H4 (cell line): ENCODE measurements around the gene BAIAP2L1. TPM values are rescaled to one million over a fixed set of nuclear protein-coding genes. Genes with fewer than 3 reads are reported as not detected.
"Not testable (repeated sequence)": the region's sequence is repeated elsewhere in the genome, so short reads cannot be mapped to it uniquely, and the experiment has no call there.

ENCODE experiments used
- DNase-seq: peaks from one replicate; pipeline ENCODE4 v3.0.0-alpha.2; 2015; ENCODE audit warnings: low spot score
- total RNA-seq: library from RNA; depleted of rRNA; stranded (reverse); fragments of >200 nt; shearing (Covaris generic); gene quantifications from 2 replicates; pipeline ENCODE4 v1.2.3, GENCODE V29; 2014; rRNA removed

BAIAP2L1 gene, protein sequence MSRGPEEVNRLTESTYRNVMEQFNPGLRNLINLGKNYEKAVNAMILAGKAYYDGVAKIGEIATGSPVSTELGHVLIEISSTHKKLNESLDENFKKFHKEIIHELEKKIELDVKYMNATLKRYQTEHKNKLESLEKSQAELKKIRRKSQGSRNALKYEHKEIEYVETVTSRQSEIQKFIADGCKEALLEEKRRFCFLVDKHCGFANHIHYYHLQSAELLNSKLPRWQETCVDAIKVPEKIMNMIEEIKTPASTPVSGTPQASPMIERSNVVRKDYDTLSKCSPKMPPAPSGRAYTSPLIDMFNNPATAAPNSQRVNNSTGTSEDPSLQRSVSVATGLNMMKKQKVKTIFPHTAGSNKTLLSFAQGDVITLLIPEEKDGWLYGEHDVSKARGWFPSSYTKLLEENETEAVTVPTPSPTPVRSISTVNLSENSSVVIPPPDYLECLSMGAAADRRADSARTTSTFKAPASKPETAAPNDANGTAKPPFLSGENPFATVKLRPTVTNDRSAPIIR
- 22.5 and 23.8 TPM in 2 replicates for total RNA-seq

DNA sequence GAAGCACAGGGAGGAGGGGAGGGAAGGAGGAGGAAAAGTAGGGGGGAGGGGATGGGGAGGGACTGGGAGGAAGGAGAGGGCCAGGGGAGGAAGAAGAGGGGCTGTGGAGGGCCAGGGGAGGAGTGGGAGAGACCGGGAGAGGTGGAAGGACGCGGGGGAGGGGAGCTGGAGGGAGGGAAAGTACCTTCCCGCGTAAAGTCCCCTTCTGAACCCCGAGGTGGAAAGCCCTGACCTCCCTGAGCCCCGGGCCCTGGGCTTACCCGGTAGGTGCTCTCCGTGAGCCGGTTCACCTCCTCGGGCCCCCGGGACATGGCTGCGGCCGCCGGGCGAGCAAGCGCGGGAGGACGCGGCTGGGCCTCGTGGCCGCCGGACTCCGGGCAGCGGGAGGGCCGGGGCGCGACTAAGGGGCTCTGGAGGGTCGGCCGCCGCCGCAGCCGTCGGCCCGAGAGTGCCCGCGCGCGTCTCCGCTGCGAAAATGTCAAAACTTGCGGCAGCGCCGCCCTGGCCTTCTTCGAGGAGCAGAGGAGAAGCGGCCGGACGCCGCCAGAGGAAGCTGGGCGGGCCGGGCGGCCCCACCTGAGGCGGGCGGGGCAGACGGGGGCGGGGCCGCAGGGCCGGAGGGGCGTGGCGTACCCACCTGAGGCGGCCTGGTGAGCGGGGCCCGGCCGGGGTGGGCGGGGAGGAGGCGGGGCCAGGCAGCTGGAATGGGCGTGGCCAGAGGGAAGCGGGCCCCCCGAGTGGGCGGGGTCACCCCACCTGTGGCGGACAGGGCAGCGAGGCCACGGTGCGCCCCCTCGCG is at the start of gene BAIAP2L1:
TSS of gene BAIAP2L1 (minus strand) at position 549 of the 799 bp plus-strand sequence. CDS start at position 311, 238 bp downstream.
- peak; percentile 84 for DNase-seq

DNA sequence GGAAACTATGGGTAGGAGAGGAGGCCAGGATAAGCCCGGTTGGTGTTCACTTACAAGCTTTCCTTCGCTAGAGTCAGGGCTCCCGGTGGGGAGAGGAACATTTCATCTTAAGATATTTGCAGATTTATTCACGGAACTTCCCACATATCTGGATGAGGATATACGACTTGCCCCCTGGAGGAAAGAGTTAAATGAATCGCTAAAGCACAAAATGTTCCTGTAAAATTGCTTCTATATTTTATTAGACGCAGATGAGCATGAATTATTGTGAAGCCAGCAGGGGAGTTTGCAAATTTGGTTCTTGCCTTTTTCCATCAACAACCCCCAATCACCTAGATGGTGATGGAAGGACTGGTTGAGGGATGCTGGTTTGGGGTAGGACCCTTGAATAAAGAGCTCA is 47.9 kb upstream of the BAIAP2L1 start:
- DNase-seq: no peak

DNA sequence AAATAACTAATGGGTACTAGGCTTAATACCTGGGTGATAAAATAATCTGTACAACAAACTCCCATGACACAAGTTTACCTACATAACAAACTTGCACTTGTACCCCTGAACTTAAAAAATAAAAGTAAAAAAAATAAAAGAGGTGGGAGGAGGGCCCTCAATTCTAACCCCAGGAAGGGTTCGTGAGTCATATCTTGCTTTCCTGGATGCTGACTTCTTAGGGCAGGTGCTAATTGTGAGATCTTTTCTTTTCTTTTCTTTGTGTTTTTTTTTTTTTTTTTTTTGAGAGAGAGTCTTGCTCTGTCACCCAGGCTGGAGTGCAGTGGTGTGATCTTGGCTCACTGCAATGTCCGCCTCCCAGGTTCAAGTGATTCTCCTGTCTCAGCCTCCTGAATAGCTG is 40.1 kb upstream of the BAIAP2L1 start:
- not testable (repeated sequence) for DNase-seq

DNA sequence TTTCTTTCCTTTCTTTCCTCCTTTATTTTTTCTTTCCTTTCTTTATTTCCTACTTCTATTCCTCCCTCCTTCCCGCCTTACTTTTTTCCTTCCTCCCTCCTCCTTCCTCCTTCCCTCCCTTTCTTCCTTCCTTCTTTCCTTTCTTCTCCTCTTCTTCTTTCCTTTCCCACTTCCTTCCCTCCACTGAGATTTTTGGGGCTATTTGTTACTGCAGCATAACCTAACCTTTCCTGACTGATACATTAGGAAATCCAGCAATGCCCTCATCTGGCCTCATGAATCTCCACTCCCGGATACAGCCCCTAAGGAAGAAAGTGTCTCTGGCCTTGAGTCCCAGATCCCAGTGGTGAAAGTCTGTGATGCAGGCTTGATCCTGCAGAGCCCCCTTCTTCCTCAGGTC is 38.6 kb upstream of the BAIAP2L1 start:
- no peak for DNase-seq

DNA sequence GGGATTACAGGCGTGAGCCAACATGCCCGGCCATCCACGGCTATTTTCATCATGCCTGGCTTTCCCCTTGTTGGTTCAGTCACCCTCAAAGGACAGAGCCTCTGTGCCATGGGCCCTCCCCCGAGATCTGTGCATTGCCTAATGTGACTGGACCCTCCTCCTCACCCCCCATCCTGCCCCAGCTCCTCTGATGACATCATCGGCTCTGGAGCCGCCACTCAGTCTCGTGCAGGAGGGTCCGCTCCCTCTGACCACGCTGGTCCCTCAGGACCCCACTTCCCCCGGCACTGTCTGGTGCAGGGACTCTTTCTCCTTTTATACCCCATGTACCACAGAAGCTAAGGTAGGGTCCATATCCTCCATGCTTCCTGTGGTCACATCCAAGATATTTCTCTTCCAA is 33.2 kb upstream of the BAIAP2L1 start:
- no peak for DNase-seq

DNA sequence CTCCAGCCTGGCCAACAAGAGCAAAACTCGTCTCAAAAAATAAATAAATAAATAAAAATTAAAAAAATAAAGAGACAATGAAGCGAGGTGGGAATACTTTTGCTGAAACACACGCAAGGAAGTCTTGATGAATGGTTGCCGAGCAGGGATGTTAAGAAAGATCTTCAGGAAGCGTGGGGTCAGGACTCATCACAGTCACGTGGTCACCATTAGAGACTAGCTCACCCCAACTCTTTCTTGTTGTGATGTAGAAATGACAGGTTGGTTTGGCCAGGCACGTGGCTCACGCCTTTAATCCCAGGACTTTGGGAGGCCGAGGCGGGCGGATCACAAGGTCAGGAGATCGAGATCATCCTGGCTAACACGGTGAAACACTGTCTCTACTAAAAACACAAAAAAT is 28.9 kb upstream of the BAIAP2L1 start:
- DNase-seq: no peak

DNA sequence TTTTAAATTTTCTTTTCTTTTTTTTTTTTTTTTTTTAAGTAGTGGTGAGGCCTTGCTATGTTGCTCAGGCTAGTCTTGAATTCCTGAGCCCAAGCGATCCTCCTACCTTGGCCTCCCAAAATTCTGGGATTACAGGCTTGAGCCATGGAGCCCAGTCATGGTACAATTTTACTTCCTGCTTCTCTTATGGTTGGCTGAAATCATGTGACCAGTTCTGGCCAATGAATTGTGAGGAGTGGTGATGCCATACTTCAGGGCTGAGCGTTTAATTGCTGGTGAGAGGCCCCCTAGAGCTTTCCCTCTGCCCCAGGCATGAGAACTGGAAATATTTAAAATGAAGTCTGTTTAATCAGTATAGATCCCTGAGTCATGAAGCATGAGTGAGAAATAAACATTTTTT is 22.2 kb upstream of the BAIAP2L1 start:
- peak; percentile 76 for DNase-seq

DNA sequence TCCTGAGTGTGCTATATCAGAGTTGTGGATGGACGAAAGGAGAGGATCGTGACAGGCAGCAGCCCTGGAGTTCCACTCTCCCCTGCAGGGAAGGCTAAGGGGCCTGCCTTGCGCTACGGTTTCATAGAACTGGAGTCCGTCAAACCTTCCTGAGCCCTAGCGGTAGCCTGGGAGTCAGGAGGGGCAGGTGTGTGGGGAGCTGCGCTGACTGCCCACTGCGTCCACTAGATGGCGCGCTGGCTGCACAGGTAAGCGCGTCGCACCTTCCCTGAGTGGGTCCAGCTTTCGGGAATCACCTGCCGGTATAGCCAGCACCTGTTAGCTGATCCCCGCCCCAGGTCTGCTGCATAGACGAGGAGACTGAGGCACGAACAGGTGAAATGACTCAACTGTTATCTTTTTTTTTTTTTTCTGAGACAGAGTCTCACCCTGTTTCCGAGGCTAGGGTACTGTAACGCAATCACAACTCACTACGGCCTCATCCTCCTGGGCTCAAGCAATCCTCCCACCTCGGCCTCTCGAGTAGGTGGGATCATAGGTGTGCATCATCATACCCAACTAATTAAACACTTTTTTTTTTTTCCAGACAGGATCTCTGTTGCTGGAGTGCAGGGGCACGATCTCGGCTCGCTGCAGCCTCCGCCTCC is 20.2 kb upstream of the BAIAP2L1 start:
- peak; percentile 65 for DNase-seq

DNA sequence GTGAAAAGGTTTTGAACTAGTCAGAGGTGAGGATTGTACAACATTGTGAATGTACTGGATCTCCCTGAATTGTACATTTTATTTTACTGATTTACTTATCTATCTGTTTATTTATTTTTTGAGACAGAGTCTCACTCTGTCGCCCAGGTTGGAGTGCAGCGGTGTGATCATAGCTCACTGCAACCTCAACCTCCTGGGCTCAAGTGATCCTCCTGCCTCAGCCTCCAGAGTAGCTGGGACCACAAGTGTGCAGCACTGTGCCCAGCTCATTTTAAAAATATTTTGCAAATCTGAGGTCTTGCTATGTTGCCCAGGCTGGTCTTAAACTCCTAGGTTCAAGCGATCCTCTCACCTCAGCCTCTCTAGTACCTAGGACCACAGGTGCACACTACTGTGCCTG is 19.1 kb upstream of the BAIAP2L1 start:
- DNase-seq: not testable (repeated sequence)

DNA sequence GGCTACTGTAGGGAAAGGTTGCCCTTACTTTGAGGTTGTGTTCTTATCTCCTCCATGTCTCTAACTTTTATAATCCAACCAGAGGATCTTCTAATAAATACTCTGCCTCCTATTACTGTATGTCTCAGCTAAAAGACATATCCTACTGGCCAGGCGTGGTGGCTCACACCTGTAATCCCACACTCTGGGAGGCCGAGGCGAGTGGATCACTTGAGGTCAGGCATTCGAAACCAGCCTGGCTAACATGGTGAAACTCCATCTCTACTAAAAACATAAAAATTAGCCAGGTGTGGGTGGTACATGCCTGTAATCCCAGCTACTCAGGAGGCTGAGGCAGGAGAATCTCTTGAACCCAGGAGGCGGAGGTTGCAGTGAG is 18.4 kb upstream of the BAIAP2L1 start:
- not testable (repeated sequence) for DNase-seq

DNA sequence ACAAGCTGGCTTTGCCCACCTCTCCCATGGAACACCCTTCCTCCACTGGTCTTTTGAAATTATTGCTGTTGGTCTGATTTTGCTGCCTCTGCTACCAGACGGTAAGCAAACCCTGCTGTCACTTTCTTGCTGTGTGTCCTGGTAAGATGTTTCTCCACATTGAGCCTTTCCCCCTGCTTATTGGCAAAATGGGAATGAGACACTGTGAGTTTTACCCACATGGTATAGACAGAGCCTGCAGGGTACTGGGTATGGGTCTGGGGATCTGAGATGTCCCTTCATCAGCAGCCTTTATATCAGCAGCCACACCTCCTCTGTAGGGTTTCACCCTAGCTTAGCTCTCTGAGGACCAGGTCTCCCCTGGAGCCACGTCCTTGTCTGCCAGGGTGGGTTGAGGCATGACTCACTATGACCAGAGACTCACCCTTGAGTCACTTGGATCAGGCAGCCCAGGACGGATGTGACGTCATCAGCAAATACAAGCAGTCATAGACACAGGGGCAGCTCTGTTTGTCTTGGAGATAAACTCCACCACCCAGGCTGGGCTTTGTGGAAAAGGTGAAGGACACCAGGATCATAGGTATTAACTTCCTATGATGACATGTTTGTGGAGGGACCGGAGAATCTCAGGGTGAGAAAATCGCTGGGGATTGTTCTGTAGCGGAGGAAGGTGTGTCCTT is 17.9 kb upstream of the BAIAP2L1 start:
- peak; percentile 98 for DNase-seq

DNA sequence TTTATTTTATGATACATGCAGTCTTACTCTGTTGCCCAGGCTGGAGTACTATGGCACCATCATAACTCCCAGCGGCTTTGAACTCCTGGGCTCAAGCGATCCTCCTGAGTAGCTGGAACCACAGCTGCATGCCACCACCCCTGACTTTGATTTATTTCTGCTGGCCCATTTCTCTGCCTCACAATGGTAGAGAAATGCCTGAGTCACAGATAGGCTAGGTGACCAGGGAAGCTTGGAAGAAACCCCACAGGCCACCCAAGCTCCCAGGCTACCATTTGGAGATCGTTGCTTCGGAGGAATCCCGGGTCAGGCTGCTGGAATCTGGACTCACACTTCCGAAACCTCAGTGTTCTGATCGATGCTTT is 17.4 kb upstream of the BAIAP2L1 start:
- peak; percentile 42 for DNase-seq

DNA sequence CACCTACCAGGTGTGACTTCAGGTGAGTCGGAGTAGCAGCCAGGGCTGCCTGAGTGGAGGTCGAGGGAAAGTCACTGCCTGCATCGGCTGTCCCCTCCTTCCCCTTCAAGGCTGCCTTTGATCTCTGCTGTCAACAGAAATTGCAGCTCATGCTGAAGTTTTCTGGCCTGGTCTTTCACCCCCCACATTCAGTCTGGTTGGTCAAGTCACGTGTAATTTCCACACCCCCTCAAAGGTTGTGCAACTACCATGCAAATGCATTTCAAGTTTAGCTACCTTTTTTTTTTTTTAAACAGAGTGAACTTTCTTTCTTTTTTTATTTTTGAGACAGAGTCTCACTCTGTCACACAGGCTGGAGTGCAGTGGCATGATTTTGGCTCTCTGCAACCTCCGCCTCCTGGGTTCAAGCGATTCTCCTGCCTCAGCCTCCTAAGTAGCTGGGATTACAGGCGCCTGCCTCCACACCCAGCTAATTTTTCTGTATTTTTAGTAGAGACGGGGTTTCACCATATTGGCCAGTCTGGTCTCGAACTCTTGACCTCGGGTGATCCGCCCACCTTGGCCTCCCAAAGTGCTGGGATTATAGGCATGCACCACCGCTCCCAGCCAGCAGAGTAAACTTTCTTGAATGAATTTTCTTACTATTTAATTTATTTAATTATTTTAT is 16.8 kb upstream of the BAIAP2L1 start:
- peak; percentile 54 for DNase-seq

DNA sequence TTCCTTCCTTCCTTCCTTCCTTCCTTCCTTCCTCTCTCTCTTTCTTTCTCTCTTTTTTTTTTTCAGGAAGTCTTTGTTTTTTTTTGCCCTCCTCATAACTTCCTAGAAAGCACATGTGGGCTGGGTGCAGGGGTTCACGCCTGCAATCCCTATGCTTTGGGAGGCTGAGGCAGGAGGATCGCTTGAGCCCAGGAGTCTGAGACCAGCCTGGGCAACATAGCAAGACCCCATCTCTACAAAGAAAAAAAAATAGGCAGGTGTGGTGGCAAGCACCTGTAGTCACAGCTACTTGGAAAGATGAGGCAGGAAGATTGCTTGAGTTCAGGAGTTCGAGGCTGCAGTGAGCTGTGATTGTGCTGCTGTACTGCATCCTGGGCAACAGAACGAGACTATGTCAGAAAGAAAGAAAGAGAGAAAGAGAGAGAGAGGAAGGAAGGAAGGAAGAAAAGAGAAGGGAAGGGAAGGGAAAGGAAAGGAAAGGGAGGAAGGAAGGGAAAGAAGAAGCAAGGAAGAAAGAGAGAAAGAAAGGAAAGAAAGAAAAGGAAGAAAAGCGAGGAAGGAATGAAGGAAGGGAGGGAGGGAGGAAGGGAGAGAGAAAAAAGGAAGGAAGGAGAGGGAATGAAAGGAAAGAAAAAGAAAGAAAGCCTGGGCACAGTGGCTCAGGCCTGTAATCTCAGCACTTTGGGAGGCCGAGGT is 13.5 kb upstream of the BAIAP2L1 start:
- no peak for DNase-seq

DNA sequence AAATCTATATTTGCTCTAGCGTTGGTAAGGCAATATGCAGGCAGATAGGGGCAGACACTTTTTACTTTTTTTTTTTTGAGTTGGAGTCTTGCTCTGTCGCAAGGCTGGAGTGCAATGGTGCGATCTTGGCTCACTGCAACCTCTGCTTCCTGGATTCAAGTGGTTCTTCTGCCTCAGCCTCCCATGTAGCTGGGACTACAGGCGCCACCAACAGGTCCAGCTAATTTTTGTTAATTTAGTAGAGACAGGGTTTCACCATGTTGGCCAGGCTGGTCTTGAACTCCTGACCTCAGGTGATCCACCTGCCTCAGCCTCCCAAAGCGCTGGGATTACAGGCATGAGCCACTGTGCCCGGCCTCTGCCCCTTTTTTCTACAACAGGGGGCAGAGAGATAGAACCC is 12.8 kb upstream of the BAIAP2L1 start:
- DNase-seq: not testable (repeated sequence)

DNA sequence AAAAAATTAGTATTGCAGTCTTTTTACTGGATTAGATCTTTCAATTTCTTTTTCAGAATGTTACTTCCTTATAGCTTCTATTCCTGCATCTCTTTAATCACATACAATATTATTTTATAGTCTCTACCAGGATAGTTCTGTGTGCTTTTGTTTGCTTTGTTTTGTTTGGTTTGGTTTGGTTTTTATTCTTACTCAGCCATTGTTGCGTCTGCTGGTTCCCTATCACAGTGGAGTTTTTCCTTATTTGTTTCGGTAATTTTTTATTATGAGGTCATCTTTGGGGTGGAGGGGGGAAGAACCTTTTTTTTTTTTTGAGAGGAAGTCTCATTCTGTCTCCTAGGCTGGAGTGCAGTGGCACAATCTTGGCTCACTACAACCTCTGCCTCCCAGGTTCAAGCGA is 9.0 kb upstream of the BAIAP2L1 start:
- no peak for DNase-seq

DNA sequence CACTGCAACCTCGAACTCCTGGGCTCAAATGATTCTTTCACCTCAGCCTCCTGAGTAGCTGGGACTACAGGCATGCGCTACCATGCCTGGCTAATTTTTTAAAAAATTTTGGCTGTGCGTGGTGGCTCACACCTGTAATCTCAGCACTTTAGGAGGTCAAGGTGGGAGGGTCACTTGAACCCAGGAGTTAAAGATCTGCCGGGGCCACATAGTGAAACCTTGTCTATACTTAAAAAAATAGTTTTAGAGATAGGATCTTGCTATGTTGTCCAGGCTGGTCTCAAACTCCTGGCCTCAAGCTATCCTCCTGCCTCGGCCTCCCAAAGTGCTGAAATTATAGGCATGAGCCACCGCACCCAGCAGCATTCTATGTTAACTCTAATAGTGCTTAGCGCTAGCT is 7.3 kb upstream of the BAIAP2L1 start:
- DNase-seq: not testable (repeated sequence)

DNA sequence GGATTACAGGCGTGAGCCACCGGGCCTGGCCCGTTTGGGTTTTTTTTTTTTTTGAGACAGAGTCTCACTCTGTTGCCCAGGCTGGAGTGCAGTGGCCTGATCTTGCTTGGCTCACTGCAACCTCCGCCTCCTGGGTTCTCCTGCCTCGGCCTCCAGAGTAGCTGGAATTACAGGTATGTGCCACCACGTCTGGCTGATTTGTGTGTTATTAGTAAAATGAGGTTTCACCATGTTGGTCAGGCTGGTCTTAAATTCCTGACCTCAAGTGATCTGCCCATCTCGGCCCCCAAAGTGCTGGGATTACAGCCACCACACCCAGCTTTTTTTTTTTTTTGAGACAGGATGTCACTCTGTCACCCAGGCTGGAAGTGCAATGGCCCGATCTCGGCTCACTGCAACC is 5.9 kb upstream of the BAIAP2L1 start:
- DNase-seq: no peak

DNA sequence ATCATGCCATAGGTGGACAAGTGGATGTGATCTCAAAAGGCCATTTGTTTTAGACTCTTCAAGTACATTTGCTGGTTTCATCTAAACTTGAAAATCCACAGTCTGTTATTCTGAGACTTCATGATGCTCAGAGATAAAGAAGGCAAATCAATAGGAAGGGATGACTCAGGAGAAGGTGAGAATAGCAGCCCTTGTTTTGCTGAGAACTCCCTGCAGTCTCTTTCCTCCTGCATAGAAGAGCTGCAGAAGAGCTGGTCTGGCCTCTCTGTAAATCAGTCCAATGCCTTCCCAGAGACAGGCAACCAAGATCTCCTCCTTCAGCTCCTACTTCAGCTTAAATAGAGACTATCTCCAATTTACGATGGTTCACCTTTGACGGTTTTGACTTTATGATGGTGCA is 4.0 kb upstream of the BAIAP2L1 start:
- no peak for DNase-seq

DNA sequence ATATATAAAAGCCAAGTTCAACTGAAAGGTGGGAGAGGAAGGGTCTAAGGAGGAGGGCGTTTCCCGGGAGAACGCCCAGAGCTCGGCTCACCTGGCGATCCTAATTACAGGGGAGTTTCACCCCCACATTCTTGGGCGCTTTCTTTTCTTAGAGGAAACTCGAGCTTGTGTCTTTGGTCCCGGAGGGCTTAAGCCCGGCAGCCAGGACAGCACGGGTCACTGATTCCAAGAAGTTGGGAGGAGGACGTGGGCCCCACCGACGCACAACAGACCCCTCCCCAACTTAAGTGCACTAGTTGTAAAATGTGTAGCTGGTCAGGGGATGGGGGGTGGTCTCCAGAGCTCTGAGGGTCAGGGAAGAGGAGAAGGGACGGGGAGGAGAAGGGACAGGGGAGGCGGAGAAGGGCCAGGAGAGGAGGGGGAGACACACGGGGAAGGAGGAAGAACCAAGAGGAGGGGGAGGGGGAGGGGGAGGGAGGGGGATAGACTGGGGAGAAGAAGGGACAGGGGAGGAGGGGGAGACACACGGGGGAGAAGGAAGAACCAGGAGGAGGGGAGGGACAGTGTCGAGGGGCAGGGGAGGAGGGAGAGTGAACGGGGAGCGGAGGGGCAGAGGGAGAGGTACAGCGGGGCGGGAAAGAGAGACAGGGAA is 874 bp downstream of the BAIAP2L1 start:
- peak; percentile 52 for DNase-seq
